ENCODE results near the gene CD63.

The CD63 gene

GRCh38 chr12:55713721-55714120 lies 15.1 kb downstream of the CD63 start:
- TF ChIP-seq CTCF (conservative IDR thresholded peaks at IDR 0.05) (no peak), ZFX (IDR thresholded peaks at IDR 0.05) (no peak)
- no peak overlapping the region for H3K27ac ChIP-seq

- H3K27ac ChIP-seq, result no peak overlapping the region
- no peak for TF ChIP-seq ZFX (IDR thresholded peaks at IDR 0.05)
- TF ChIP-seq CTCF (conservative IDR thresholded peaks at IDR 0.05), result no peak
Measured at GRCh38 chr12:55712700-55713415, 16.0 kb downstream of the CD63 start.

- TF ChIP-seq ZFX (IDR thresholded peaks at IDR 0.05), result no peak
- TF ChIP-seq CTCF (conservative IDR thresholded peaks at IDR 0.05), result no peak
- no peak overlapping the region for H3K27ac ChIP-seq
Measured at GRCh38 chr12:55711786-55712553, 16.8 kb downstream of the CD63 start.

- H3K27ac ChIP-seq, result no peak overlapping the region
Measured at GRCh38 chr12:55708695-55709233, 20.0 kb downstream of the CD63 start.

GRCh38 chr12:55707841-55708694 lies 20.7 kb downstream of the CD63 start, which contains the start of gene ITGA7:
ITGA7 (minus strand) TSS chr12:55707904; CDS start chr12:55707682, 222 bp downstream.
- TF ChIP-seq ZFX (IDR thresholded peaks at IDR 0.05), result no peak
- no peak for TF ChIP-seq CTCF (conservative IDR thresholded peaks at IDR 0.05)
- H3K27ac ChIP-seq, result no peak within 1 kb of the TSS

More at GRCh38 chr12:55708695-55709233, 20.0 kb downstream of the CD63 start:
- TF ChIP-seq ZFX (IDR thresholded peaks at IDR 0.05) (no peak), CTCF (conservative IDR thresholded peaks at IDR 0.05) (no peak)

- H3K27ac ChIP-seq, result no peak overlapping the region
- TF ChIP-seq ZFX (IDR thresholded peaks at IDR 0.05) (no peak), CTCF (conservative IDR thresholded peaks at IDR 0.05) (no peak)
Measured at GRCh38 chr12:55707219-55707671, 21.6 kb downstream of the CD63 start.

Data from C4-2B (cell line).